Ishikawa (cell line): ENCODE measurements around the gene PSG7.

Source experiments
- CEBPB ChIP-seq: IDR thresholded peaks from 2 replicates; pipeline ENCODE4 v1.6.1; 2012
- CREB1 ChIP-seq: IDR thresholded peaks from 2 replicates; pipeline ENCODE4 v1.6.1; 2012; ENCODE audit warnings: low read depth
- EGR1 ChIP-seq: IDR thresholded peaks from 2 replicates; pipeline ENCODE4 v1.6.1; 2012
- EP300 ChIP-seq: IDR thresholded peaks from 2 replicates; pipeline ENCODE4 v1.6.1; 2012; ENCODE audit warnings: borderline replicate concordance
- FOXM1 ChIP-seq: IDR thresholded peaks from 2 replicates; pipeline ENCODE4 v1.6.1; 2012; ENCODE audit warnings: low read depth, borderline replicate concordance
- MAX ChIP-seq: IDR thresholded peaks from 2 replicates; pipeline ENCODE4 v1.6.1; 2012
- NFIC ChIP-seq: IDR thresholded peaks from 2 replicates; pipeline ENCODE4 v1.6.1; 2012
- RAD21 ChIP-seq: IDR thresholded peaks from 2 replicates; pipeline ENCODE4 v1.6.1; 2012; ENCODE audit warnings: low read depth
- REST ChIP-seq: IDR thresholded peaks from 2 replicates; pipeline ENCODE4 v1.6.1; 2012; ENCODE audit warnings: low read depth, mild to moderate bottlenecking
- TAF1 ChIP-seq: IDR thresholded peaks from 2 replicates; pipeline ENCODE4 v1.6.1; 2012; ENCODE audit warnings: low read depth, mild to moderate bottlenecking
- TCF12 ChIP-seq: IDR thresholded peaks from 2 replicates; pipeline ENCODE4 v1.6.1; 2012; ENCODE audit warnings: low read depth
- USF1 ChIP-seq: IDR thresholded peaks from 2 replicates; pipeline ENCODE4 v1.6.1; 2012
- YY1 ChIP-seq: IDR thresholded peaks from 2 replicates; pipeline ENCODE4 v1.6.1; 2012; ENCODE audit warnings: low read depth
- ZBTB7A ChIP-seq: IDR thresholded peaks from 2 replicates; pipeline ENCODE4 v1.6.1; 2012; ENCODE audit warnings: low read depth

GRCh38 chr19:42942187-42942789 is 5.3 kb upstream of the PSG7 start:
- TF ChIP-seq MAX = no peak
- TF ChIP-seq RAD21 = no peak
- TF ChIP-seq USF1 = no peak
- no peak for TF ChIP-seq TAF1
- TF ChIP-seq REST = no peak
- no peak for TF ChIP-seq CREB1
- no peak for TF ChIP-seq NFIC
- TF ChIP-seq FOXM1 = no peak
- TF ChIP-seq ZBTB7A = no peak
- TF ChIP-seq EGR1 = no peak
- no peak for TF ChIP-seq CEBPB
- no peak for TF ChIP-seq EP300
- no peak for TF ChIP-seq YY1
- no peak for TF ChIP-seq TCF12
